Measurements from ENCODE around the gene PTGIS. TPM values are rescaled to one million over a fixed set of nuclear protein-coding genes. Genes with fewer than 3 reads are reported as not detected.

The PTGIS gene
- total RNA-seq, 1 donor from 2014 or later: 57.8 TPM

- DNase-seq (ENCODE audit: low spot score): no peak
Observed at GRCh38 chr20:49470922-49471321, 97.0 kb downstream of the PTGIS start.

GRCh38 chr20:49469060-49469459 is 98.9 kb downstream of the PTGIS start:
- DNase-seq (ENCODE audit: low spot score): no peak

GRCh38 chr20:49468412-49468811 is 99.5 kb downstream of the PTGIS start:
- no peak for DNase-seq (ENCODE audit: low spot score)

GRCh38 chr20:49466114-49466912 is 101.6 kb downstream of the PTGIS start:
- DNase-seq (ENCODE audit: low spot score): no peak

- no peak for DNase-seq (ENCODE audit: low spot score)
Observed at GRCh38 chr20:49464556-49464955, 103.4 kb downstream of the PTGIS start.

- no peak for DNase-seq (ENCODE audit: low spot score)
Observed at GRCh38 chr20:49462626-49463025, 105.3 kb downstream of the PTGIS start.

- no peak for DNase-seq (ENCODE audit: low spot score)
Observed at GRCh38 chr20:49461894-49462620, 105.9 kb downstream of the PTGIS start.

GRCh38 chr20:49460916-49461315 is 107.0 kb downstream of the PTGIS start:
- DNase-seq (ENCODE audit: low spot score): no peak

GRCh38 chr20:49460131-49460530 is 107.8 kb downstream of the PTGIS start:
- no peak for DNase-seq (ENCODE audit: low spot score)

- no peak for DNase-seq (ENCODE audit: low spot score)
Observed at GRCh38 chr20:49459684-49460083, 108.3 kb downstream of the PTGIS start.

- no peak for DNase-seq (ENCODE audit: low spot score)
Observed at GRCh38 chr20:49457444-49457843, 110.5 kb downstream of the PTGIS start.

- DNase-seq (ENCODE audit: low spot score): no peak
Observed at GRCh38 chr20:49456646-49457045, 111.3 kb downstream of the PTGIS start.

GRCh38 chr20:49455691-49456090 is 112.2 kb downstream of the PTGIS start:
- DNase-seq (ENCODE audit: low spot score): no peak

Other genes starting within 250 kb of the PTGIS start
- gene KCNB1, start 85.5 kb downstream of the PTGIS start, total RNA-seq: 1.6 TPM
- 40.9 TPM for gene B4GALT5, start 145.7 kb upstream of the PTGIS start, total RNA-seq
- 35.0 TPM for gene SLC9A8, start 244.7 kb upstream of the PTGIS start, total RNA-seq

All from ureter (tissue), 1 donor.